ENCODE results near the gene THSD7B. TPM values are rescaled to one million over a fixed set of nuclear protein-coding genes. Genes with fewer than 3 reads are reported as not detected.
A peak's percentile ranks its signal among the peaks of the same experiment; 100 is the strongest.

Gene THSD7B
- total RNA-seq, 6 donors from 2014 or later, result 0.47 TPM; not detected in 5

- no peak for ATAC-seq (ENCODE audit: low FRiP score in 2 of 2)
- no peak overlapping the region for H3K27ac ChIP-seq
- no peaks in the 10 kb centered on the region for H3K27me3 ChIP-seq
- 86 to 92% methylated on average over 5 of the region's 5 CpGs for WGBS, 2 donors
- no peak overlapping the region for H3K4me3 ChIP-seq
- H3K9me3 ChIP-seq, result no peaks in the 10 kb centered on the region
- H3K4me1 ChIP-seq, result no peaks in the 10 kb centered on the region
- TF ChIP-seq POLR2AphosphoS5 (IDR thresholded peaks at IDR 0.05) (no peak), EP300 (IDR thresholded peaks at IDR 0.05) (no peak), POLR2A (IDR thresholded peaks at IDR 0.05) (no peak)
- TF ChIP-seq, protein P1, sequence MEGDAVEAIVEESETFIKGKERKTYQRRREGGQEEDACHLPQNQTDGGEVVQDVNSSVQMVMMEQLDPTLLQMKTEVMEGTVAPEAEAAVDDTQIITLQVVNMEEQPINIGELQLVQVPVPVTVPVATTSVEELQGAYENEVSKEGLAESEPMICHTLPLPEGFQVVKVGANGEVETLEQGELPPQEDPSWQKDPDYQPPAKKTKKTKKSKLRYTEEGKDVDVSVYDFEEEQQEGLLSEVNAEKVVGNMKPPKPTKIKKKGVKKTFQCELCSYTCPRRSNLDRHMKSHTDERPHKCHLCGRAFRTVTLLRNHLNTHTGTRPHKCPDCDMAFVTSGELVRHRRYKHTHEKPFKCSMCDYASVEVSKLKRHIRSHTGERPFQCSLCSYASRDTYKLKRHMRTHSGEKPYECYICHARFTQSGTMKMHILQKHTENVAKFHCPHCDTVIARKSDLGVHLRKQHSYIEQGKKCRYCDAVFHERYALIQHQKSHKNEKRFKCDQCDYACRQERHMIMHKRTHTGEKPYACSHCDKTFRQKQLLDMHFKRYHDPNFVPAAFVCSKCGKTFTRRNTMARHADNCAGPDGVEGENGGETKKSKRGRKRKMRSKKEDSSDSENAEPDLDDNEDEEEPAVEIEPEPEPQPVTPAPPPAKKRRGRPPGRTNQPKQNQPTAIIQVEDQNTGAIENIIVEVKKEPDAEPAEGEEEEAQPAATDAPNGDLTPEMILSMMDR (IDR thresholded peaks at IDR 0.05), result no peak
- no peak for DNase-seq
- no peaks in the 10 kb centered on the region for H3K36me3 ChIP-seq
Observed at GRCh38 chr2:136986605-136987221, 221.4 kb downstream of the THSD7B start.

GRCh38 chr2:136990316-136990715, 225.0 kb downstream of the THSD7B start:
- Histone ChIP-seq H3K4me3 (no peak overlapping the region), H3K27me3 (no peaks in the 10 kb centered on the region), H3K36me3 (no peaks in the 10 kb centered on the region), H3K27ac (no peak overlapping the region), H3K4me1 (no peaks in the 10 kb centered on the region), H3K9me3 (no peaks in the 10 kb centered on the region)
- ATAC-seq (ENCODE audit: low FRiP score in 2 of 2), result no peak
- WGBS, 2 donors, result 61 to 76% methylated on average over 4 of the region's 4 CpGs
- DNase-seq, result no peak
- TF ChIP-seq POLR2AphosphoS5 (IDR thresholded peaks at IDR 0.05) (no peak), POLR2A (IDR thresholded peaks at IDR 0.05) (no peak), EP300 (IDR thresholded peaks at IDR 0.05) (no peak)
- TF ChIP-seq, protein P1 (IDR thresholded peaks at IDR 0.05), result no peak

GRCh38 chr2:136994793-136995192, 229.4 kb downstream of the THSD7B start:
- no peak overlapping the region for H3K27ac ChIP-seq
- TF ChIP-seq, protein P1 (IDR thresholded peaks at IDR 0.05), result no peak
- TF ChIP-seq EP300 (IDR thresholded peaks at IDR 0.05) (no peak), POLR2A (IDR thresholded peaks at IDR 0.05) (no peak), POLR2AphosphoS5 (IDR thresholded peaks at IDR 0.05) (no peak)
- H3K4me3 ChIP-seq, result no peak overlapping the region
- no peaks in the 10 kb centered on the region for H3K27me3 ChIP-seq
- ATAC-seq (ENCODE audit: low FRiP score in 2 of 2) (no peak), DNase-seq (no peak)
- 76 to 79% methylated on average over 1 of the region's 1 CpG for whole genome bisulfite sequencing, 2 donors
- H3K4me1 ChIP-seq, result no peaks in the 10 kb centered on the region
- H3K9me3 ChIP-seq, result no peaks in the 10 kb centered on the region
- no peaks in the 10 kb centered on the region for H3K36me3 ChIP-seq

- no peak for TF ChIP-seq POLR2A (IDR thresholded peaks at IDR 0.05)
- TF ChIP-seq, protein P1 (IDR thresholded peaks at IDR 0.05), result no peak
- TF ChIP-seq EP300 (IDR thresholded peaks at IDR 0.05), result no peak
- no peak for TF ChIP-seq POLR2AphosphoS5 (IDR thresholded peaks at IDR 0.05)
Observed at GRCh38 chr2:136997557-136997956, 232.2 kb downstream of the THSD7B start.

GRCh38 chr2:137000811-137001210, 235.5 kb downstream of the THSD7B start:
- H3K4me3 ChIP-seq, result no peak overlapping the region
- WGBS, 2 donors, result 54 to 60% methylated on average over 2 of the region's 2 CpGs
- ATAC-seq (ENCODE audit: low FRiP score in 2 of 2) (peak; percentile 28 to 34), DNase-seq (no peak)
- peaks cover 0 to 5% (median 0%) of the 10 kb centered on the region in 4 donors for H3K4me1 ChIP-seq
- H3K27me3 ChIP-seq, result no peaks in the 10 kb centered on the region
- H3K36me3 ChIP-seq, result no peaks in the 10 kb centered on the region
- TF ChIP-seq EP300 (IDR thresholded peaks at IDR 0.05), result peak in 1 of 4 donors; percentile 54
- TF ChIP-seq POLR2AphosphoS5 (IDR thresholded peaks at IDR 0.05), result no peak
- no peaks in the 10 kb centered on the region for H3K9me3 ChIP-seq
- no peak overlapping the region for H3K27ac ChIP-seq

More at GRCh38 chr2:136997557-136997956, 232.2 kb downstream of the THSD7B start:
- no peaks in the 10 kb centered on the region for H3K9me3 ChIP-seq
- no peaks in the 10 kb centered on the region for H3K27me3 ChIP-seq
- no peaks in the 10 kb centered on the region for H3K36me3 ChIP-seq
- 94 to 100% methylated on average over 1 of the region's 1 CpG for WGBS, 2 donors
- DNase-seq (no peak), ATAC-seq (ENCODE audit: low FRiP score in 2 of 2) (no peak)
- no peak overlapping the region for H3K27ac ChIP-seq
- H3K4me3 ChIP-seq, result no peak overlapping the region
- peaks cover 0 to 5% (median 0%) of the 10 kb centered on the region in 4 donors for H3K4me1 ChIP-seq

Measured in upper lobe of left lung (tissue), 6 donors.